ENCODE results near the gene TNXB.
"Not testable (repeated sequence)": the region's sequence is repeated elsewhere in the genome, so short reads cannot be mapped to it uniquely, and the experiment has no call there.

GRCh38 chr6:32022100-32022499 is 87.0 kb downstream of the TNXB start:
- not testable (repeated sequence) for TF ChIP-seq EZH2phosphoT487 (IDR thresholded peaks at IDR 0.05; ENCODE audit: unreplicated experiment); CTCF (conservative IDR thresholded peaks at IDR 0.05; ENCODE audit: low read depth in 2 of 2); POLR2AphosphoS5 (IDR thresholded peaks at IDR 0.05; ENCODE audit: low read depth); CREB1 (CRISPR knock-in tag; IDR thresholded peaks at IDR 0.05; ENCODE audit: low read depth); EZH2 (IDR thresholded peaks at IDR 0.05; ENCODE audit: low read depth, unreplicated experiment); JUNB (IDR thresholded peaks at IDR 0.05; ENCODE audit: unreplicated experiment); NANOG (IDR thresholded peaks at IDR 0.05; ENCODE audit: borderline replicate concordance); ETS1 (IDR thresholded peaks at IDR 0.05); ZNF331 (CRISPR knock-in tag; IDR thresholded peaks at IDR 0.05; ENCODE audit: low read depth)
- TF ChIP-seq, protein P1, sequence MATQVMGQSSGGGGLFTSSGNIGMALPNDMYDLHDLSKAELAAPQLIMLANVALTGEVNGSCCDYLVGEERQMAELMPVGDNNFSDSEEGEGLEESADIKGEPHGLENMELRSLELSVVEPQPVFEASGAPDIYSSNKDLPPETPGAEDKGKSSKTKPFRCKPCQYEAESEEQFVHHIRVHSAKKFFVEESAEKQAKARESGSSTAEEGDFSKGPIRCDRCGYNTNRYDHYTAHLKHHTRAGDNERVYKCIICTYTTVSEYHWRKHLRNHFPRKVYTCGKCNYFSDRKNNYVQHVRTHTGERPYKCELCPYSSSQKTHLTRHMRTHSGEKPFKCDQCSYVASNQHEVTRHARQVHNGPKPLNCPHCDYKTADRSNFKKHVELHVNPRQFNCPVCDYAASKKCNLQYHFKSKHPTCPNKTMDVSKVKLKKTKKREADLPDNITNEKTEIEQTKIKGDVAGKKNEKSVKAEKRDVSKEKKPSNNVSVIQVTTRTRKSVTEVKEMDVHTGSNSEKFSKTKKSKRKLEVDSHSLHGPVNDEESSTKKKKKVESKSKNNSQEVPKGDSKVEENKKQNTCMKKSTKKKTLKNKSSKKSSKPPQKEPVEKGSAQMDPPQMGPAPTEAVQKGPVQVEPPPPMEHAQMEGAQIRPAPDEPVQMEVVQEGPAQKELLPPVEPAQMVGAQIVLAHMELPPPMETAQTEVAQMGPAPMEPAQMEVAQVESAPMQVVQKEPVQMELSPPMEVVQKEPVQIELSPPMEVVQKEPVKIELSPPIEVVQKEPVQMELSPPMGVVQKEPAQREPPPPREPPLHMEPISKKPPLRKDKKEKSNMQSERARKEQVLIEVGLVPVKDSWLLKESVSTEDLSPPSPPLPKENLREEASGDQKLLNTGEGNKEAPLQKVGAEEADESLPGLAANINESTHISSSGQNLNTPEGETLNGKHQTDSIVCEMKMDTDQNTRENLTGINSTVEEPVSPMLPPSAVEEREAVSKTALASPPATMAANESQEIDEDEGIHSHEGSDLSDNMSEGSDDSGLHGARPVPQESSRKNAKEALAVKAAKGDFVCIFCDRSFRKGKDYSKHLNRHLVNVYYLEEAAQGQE (IDR thresholded peaks at IDR 0.05; ENCODE audit: unreplicated experiment): not testable (repeated sequence)
